Gastroesophageal sphincter (tissue), 4 donors: ENCODE data around the gene VAPB. TPM values are rescaled to one million over a fixed set of nuclear protein-coding genes. Genes with fewer than 3 reads are reported as not detected.

Experiments used
- ATAC-seq: fragments of 150-250 bp; one replicate; pipeline ENCODE4 v1.9.1; 2016; ENCODE audit warnings: mild to moderate bottlenecking, moderate library complexity
- H3K27ac ChIP-seq, 4 donors: fragments of 200-600 bp; sonication (generic) in 3 of 4; 1 replicate in 3 of 4; 2 replicates in 1 of 4; pipeline ENCODE4 v1.5.1; 2016 to 2019
- H3K27me3 ChIP-seq: fragments of 200-600 bp; sonication (generic); one replicate; pipeline ENCODE4 v1.5.1; 2019
- H3K36me3 ChIP-seq, 2 donors: fragments of 200-600 bp; sonication (generic); one replicate each; pipeline ENCODE4 v1.5.1; 2019; ENCODE audit warnings: control low read depth in 1 of 2
- H3K4me1 ChIP-seq, 3 donors: fragments of 200-600 bp; sonication (generic); 1 replicate in 2 of 3; 2 replicates in 1 of 3; pipeline ENCODE4 v1.5.1; 2016 to 2019; ENCODE audit warnings: control low read depth in 2 of 3
- H3K4me3 ChIP-seq, 2 donors: fragments of 200-600 bp; sonication (generic); one replicate each; pipeline ENCODE4 v1.5.1; 2019; ENCODE audit warnings: mild to moderate bottlenecking in 1 of 2, moderate library complexity in 1 of 2
- H3K9me3 ChIP-seq, 3 donors: fragments of 200-600 bp; sonication (generic); one replicate each; pipeline ENCODE4 v1.5.1; 2017 to 2019; ENCODE audit warnings: control low read depth in 2 of 3
- EP300 ChIP-seq: sonication (generic); formaldehyde crosslinking; IDR thresholded peaks from one replicate; pipeline ENCODE4 v1.6.1; 2017; ENCODE audit warnings: antibody characterized with exemption, mild to moderate bottlenecking
- POLR2A ChIP-seq, 2 donors: fragments of 450-650 bp; IDR thresholded peaks; one replicate each; pipeline ENCODE4 v1.6.1; 2017; ENCODE audit warnings: antibody characterized with exemption in 2 of 2, mild to moderate bottlenecking in 2 of 2, moderate library complexity in 1 of 2
- POLR2AphosphoS5 ChIP-seq: sonication (generic); formaldehyde crosslinking; IDR thresholded peaks from one replicate; pipeline ENCODE4 v1.6.1; 2017; ENCODE audit warnings: antibody characterized with exemption
- WGBS, 2 donors: methylation state at CpG; one replicate each; pipeline ENCODE4 v1.1.5; 2018; ENCODE audit warnings: low coverage in 1 of 2; 5-methylcytosine and 5-hydroxymethylcytosine counted together
- total RNA-seq, 4 donors: library from RNA; depleted of rRNA; stranded (reverse); fragments of >200 nt; gene quantifications; one replicate each; pipeline ENCODE4 v1.1.0, GENCODE V29; 2016
- TF ChIP-seq, protein P1 (sequence below), 4 experiments: fragments of 200-600 bp in 2 of 4; fragments of 450-650 bp in 2 of 4; sonication (generic) in 1 of 4; IDR thresholded peaks; one replicate each; pipeline ENCODE4 v1.5.1; 2017 to 2019; ENCODE audit warnings: antibody characterized with exemption in 4 of 4, mild to moderate bottlenecking in 2 of 4, moderate library complexity in 2 of 4

Gene VAPB
- total RNA-seq, 4 donors from 2014 or later, result 30.4 to 43.1 (median 35.9) TPM

DNA sequence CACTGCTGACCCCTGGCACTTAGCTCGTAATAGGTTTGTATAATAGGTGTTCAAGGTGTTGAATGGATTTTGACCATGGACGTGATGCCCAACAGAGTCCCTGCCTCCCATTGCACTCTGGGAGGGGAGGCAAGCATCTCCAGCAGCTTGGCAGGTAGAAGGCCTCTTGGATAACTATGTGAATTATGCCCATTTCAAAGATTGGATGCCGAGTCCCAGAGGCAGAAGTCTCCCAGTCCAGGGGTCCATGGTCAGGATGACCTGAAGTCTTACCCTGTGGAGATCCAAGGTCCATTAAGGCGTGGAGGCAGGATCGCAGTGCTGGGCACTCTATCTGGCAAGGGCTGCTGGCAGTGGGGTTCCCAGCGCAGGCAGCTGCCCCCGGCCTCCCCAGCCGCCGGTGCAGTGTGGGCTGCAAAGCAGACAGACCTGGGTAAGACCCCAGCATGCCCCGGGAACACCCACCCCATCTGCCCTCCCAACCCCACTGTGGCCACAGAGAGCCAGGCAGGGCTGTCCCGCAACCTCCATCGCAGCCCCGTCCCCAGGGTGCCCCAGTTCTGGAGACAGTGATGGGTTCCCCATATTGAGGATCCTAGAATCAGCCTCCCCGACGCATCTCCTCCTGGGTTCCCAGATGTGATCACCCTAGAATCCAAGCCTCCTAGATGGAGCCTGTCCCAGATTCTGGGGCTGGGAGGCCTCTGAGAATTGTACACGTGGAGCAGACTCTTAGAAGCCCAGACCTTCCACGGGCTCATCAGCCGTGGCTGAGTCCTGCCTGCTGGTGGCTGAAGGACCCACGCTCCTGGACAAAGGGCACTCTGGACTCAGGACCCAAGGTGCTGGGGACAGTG lies 81.5 kb downstream of the VAPB start:
- no peak overlapping the region for H3K4me3 ChIP-seq
- H3K36me3 ChIP-seq, result no peaks in the 10 kb centered on the region
- no peak for ATAC-seq
- peak overlapping the region in 1 of 4 donors; percentile 35 for H3K27ac ChIP-seq
- H3K27me3 ChIP-seq, result no peaks in the 10 kb centered on the region
- no peaks in the 10 kb centered on the region for H3K9me3 ChIP-seq
- WGBS, 2 donors, result 100% methylated on average over 1 to 4 of the region's 19 CpGs
- peaks cover 0 to 14% (median 0%) of the 10 kb centered on the region in 3 donors for H3K4me1 ChIP-seq
- TF ChIP-seq, protein P1, sequence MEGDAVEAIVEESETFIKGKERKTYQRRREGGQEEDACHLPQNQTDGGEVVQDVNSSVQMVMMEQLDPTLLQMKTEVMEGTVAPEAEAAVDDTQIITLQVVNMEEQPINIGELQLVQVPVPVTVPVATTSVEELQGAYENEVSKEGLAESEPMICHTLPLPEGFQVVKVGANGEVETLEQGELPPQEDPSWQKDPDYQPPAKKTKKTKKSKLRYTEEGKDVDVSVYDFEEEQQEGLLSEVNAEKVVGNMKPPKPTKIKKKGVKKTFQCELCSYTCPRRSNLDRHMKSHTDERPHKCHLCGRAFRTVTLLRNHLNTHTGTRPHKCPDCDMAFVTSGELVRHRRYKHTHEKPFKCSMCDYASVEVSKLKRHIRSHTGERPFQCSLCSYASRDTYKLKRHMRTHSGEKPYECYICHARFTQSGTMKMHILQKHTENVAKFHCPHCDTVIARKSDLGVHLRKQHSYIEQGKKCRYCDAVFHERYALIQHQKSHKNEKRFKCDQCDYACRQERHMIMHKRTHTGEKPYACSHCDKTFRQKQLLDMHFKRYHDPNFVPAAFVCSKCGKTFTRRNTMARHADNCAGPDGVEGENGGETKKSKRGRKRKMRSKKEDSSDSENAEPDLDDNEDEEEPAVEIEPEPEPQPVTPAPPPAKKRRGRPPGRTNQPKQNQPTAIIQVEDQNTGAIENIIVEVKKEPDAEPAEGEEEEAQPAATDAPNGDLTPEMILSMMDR (IDR thresholded peaks at IDR 0.05), result no peak
- TF ChIP-seq POLR2A (IDR thresholded peaks at IDR 0.05), result no peak
- TF ChIP-seq EP300, result no peak
- no peak for TF ChIP-seq POLR2AphosphoS5

DNA sequence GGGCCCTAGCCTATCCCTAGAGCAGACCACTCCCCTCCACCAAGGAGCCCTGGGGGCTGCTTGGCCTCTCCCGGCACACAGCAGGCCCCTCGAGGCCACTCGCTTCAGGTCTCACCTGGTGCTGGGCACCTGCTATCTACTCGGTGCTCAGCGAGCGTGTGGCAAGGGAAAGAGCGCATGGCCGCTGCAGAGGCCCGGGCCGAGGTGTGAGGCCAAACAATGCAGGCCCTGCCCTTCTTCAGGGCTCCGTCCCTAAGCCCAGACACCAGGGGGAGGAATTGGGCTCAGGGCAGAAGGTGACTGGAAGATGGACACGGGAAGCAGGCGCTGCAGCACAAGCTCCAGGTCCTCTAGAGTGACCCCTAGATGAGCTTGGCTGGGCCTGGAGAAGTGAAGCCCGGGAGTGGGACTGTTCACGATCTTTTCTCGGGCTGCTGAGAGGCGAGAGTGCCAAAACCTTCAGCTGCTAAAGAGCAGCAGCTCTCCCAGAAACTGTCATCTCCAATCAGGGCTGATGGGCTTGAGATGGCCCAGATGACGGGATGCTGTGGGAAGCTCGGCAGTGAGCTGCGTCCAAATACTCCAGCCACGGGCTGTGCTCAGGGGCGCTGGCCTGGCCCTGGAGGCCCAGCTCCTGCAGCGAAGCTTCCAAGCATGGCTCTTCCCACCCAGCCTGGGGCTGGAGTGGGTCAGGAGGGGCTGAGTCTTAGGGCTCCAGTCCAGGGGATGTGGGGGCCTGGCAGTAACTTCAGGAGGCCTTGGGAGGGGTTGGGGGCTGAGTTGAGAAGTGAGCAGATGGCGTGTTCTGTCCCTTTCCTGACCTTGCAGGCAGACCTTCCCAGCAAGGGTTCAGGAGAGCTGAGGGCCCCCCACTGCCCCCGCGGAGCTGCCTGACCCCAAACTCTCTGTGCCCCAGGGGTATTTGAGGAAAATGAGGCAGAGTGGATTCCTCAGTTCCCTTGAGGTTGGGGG lies 82.5 kb downstream of the VAPB start:
- Histone ChIP-seq H3K36me3 (no peaks in the 10 kb centered on the region), H3K27me3 (no peaks in the 10 kb centered on the region), H3K9me3 (no peaks in the 10 kb centered on the region), H3K27ac (peak overlapping the region in 2 of 4 donors; percentile 14 to 35), H3K4me3 (no peak overlapping the region), H3K4me1 (peaks cover 0 to 14% (median 0%) of the 10 kb centered on the region in 3 donors)
- no CpG with 5 or more reads among the region's 26 CpGs for WGBS, 2 donors
- TF ChIP-seq, protein P1 (IDR thresholded peaks at IDR 0.05), result no peak
- TF ChIP-seq EP300 (no peak), POLR2AphosphoS5 (peak; percentile 11)
- ATAC-seq, result peak; percentile 70

DNA sequence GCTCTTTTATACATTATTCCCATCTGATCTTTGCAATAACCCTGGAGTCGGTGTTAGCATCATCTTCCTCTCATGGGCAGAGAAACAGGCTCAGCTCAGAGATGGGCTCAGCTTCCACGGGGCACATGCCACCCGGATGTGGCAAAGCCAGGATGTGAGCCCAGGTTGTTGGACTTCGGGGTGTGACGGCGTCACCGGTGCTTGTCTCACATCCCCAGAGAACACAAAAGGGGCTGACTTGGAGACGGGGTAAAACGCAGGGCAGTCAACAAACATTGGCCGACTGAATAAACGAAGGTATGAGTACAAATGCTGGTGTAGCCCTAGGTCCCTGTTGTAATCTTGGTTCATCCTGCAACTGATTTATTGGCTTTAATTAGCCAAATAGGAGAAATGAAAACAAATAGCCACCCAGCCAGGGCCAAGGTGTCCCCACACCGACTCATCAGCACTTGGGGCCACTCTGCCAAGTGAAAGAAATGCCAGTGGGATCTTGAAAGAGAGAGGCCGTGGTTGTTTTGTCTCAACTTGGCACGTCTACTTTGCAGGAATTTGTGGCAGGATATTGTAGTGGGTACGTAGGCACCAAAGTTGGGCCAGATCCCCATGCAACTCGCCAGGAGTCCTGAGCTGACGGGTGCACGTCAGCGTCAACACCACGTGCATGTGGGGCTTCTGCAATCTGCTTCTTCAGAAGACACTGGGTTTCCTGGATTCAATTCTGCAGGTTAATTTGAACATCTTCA lies 83.4 kb downstream of the VAPB start:
- H3K36me3 ChIP-seq, result no peaks in the 10 kb centered on the region
- no peak overlapping the region for H3K27ac ChIP-seq
- no peaks in the 10 kb centered on the region for H3K9me3 ChIP-seq
- no peaks in the 10 kb centered on the region for H3K27me3 ChIP-seq
- peaks cover 0 to 14% (median 0%) of the 10 kb centered on the region in 3 donors for H3K4me1 ChIP-seq
- TF ChIP-seq POLR2AphosphoS5 (no peak), POLR2A (IDR thresholded peaks at IDR 0.05) (no peak), EP300 (no peak)
- TF ChIP-seq, protein P1 (IDR thresholded peaks at IDR 0.05), result no peak
- H3K4me3 ChIP-seq, result no peak overlapping the region
- WGBS, 2 donors, result 92 to 94% methylated on average over 7 to 17 of the region's 20 CpGs
- no peak for ATAC-seq

DNA sequence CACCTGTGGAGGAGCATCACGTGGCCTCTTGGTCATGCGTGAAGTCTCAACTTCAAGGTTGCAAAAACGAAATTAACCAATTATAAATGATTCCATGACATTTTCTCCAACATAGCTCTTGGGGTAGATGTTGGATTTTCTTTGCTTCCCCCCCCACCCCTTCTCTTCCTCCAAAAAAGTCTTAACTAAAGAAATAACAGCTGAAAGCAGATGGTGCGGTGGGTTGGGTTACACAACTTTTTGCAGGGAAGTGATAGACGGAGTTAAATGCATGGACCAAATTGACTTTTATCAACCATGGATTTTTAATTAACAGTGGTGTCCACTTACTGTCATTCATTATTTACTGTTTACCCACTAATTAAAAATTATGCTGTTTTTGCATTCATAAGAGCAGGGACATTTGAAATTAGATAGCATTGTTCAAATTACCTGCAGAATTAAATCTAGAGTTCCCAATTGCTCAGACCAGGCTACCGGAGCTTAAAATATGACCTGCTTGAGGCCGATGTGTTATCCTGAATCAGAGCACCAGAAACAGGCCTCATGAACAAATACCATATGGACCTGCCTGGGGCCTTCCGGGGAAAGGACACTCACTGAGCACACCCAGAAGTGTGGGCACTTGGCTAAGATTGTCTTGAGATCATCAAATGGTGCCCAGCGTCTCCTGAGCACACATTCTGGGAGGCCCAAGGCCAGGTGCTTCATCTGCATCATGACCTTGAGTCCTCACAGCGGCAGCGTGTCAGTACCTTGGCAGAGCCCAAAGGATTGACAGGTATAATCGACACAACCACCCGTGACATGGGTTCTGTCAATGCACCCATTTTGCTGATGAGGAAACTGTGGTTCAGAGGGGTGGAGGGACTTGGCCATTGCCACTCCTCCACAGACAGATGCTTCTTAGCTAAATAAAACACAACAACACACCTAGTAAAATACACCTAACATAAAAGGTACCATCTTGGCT lies 84.7 kb downstream of the VAPB start:
- Histone ChIP-seq H3K27ac (no peak overlapping the region), H3K4me3 (no peak overlapping the region), H3K9me3 (peaks cover 0 to 9% (median 0%) of the 10 kb centered on the region in 3 donors), H3K4me1 (peaks cover 0 to 14% (median 0%) of the 10 kb centered on the region in 3 donors), H3K27me3 (no peaks in the 10 kb centered on the region), H3K36me3 (no peaks in the 10 kb centered on the region)
- ATAC-seq, result no peak
- TF ChIP-seq, protein P1 (IDR thresholded peaks at IDR 0.05), result no peak
- TF ChIP-seq POLR2A (IDR thresholded peaks at IDR 0.05) (no peak), EP300 (no peak), POLR2AphosphoS5 (no peak)
- WGBS, 2 donors, result 86 to 97% methylated on average over 8 to 11 of the region's 13 CpGs
